Trophoblast cell (in vitro differentiated cells and primary cell): ENCODE results near the gene LHPP.

ENCODE experiments used
- DNase-seq, 2 donors: peaks; one replicate each; pipeline ENCODE4 v3.0.0-alpha.2; 2016
- H2AFZ ChIP-seq: 2 replicates; pipeline ENCODE4 v1.6.1; 2013; ENCODE audit warnings: low read length, moderate library complexity, mild to moderate bottlenecking; ENCODE audit not compliant: insufficient read depth, poor library complexity
- H2AK5ac ChIP-seq: 2 replicates; pipeline ENCODE4 v1.6.1; 2013; ENCODE audit warnings: mild to moderate bottlenecking, low read length
- H2BK120ac ChIP-seq: 2 replicates; pipeline ENCODE4 v1.6.1; 2013; ENCODE audit warnings: low read length, mild to moderate bottlenecking, moderate library complexity; ENCODE audit not compliant: insufficient read depth, poor library complexity
- H2BK12ac ChIP-seq: 2 replicates; pipeline ENCODE4 v1.6.1; 2013; ENCODE audit warnings: mild to moderate bottlenecking, low read length, moderate library complexity
- H2BK5ac ChIP-seq: 2 replicates; pipeline ENCODE4 v1.6.1; 2013; ENCODE audit warnings: low read length, low read depth, moderate library complexity, mild to moderate bottlenecking; ENCODE audit not compliant: poor library complexity
- H3K14ac ChIP-seq: 2 replicates; pipeline ENCODE4 v1.6.1; 2013; ENCODE audit warnings: mild to moderate bottlenecking, low read length
- H3K18ac ChIP-seq: 2 replicates; pipeline ENCODE4 v1.6.1; 2013; ENCODE audit warnings: mild to moderate bottlenecking, low read length
- H3K23ac ChIP-seq: 2 replicates; pipeline ENCODE4 v1.6.1; 2013; ENCODE audit warnings: low read length
- H3K27ac ChIP-seq: 2 replicates; pipeline ENCODE4 v1.5.1; 2013; ENCODE audit warnings: low read depth, mild to moderate bottlenecking, inconsistent platforms, low read length, moderate library complexity
- H3K27me3 ChIP-seq: 2 replicates; pipeline ENCODE4 v1.6.1; 2013; ENCODE audit warnings: inconsistent platforms, mild to moderate bottlenecking, low read length, moderate library complexity; ENCODE audit not compliant: insufficient read depth
- H3K36me3 ChIP-seq, 2 experiments: 1 replicate in 1 of 2; 2 replicates in 1 of 2; pipeline ENCODE4 v1.6.1; 2013; ENCODE audit warnings: low read length in 2 of 2, mild to moderate bottlenecking in 2 of 2, moderate library complexity in 1 of 2; ENCODE audit not compliant: insufficient read depth in 2 of 2, control insufficient read depth in 1 of 2
- H3K4ac ChIP-seq: 2 replicates; pipeline ENCODE4 v1.6.1; 2013; ENCODE audit warnings: low read depth, mild to moderate bottlenecking, low read length, moderate library complexity
- H3K4me1 ChIP-seq, 2 experiments: 1 replicate in 1 of 2; 2 replicates in 1 of 2; pipeline ENCODE4 v1.6.1; 2013; ENCODE audit warnings: low read length in 2 of 2, mild to moderate bottlenecking in 2 of 2, moderate library complexity in 1 of 2; ENCODE audit not compliant: insufficient read depth in 2 of 2, control insufficient read depth in 1 of 2
- H3K4me2 ChIP-seq: 2 replicates; pipeline ENCODE4 v1.6.1; 2013; ENCODE audit warnings: inconsistent platforms, mild to moderate bottlenecking, low read length, moderate library complexity
- H3K4me3 ChIP-seq: 2 replicates; pipeline ENCODE4 v1.5.1; 2013; ENCODE audit warnings: mild to moderate bottlenecking, low read depth, low read length, inconsistent platforms
- H3K79me1 ChIP-seq: one replicate; pipeline ENCODE4 v1.6.1; 2013; ENCODE audit warnings: low read length
- H3K79me2 ChIP-seq: 2 replicates; pipeline ENCODE4 v1.6.1; 2013; ENCODE audit warnings: low read length, mild to moderate bottlenecking; ENCODE audit not compliant: control insufficient read depth, insufficient read depth, poor library complexity
- H3K9ac ChIP-seq: 2 replicates; pipeline ENCODE4 v1.6.1; 2013; ENCODE audit warnings: mild to moderate bottlenecking, low read length
- H3K9me3 ChIP-seq: 2 replicates; pipeline ENCODE4 v1.6.1; 2013; ENCODE audit warnings: low read depth, mild to moderate bottlenecking, control low read depth, inconsistent platforms, low read length; ENCODE audit not compliant: insufficient read depth
- H4K12ac ChIP-seq: 2 replicates; pipeline ENCODE4 v1.6.1; 2013; ENCODE audit warnings: low read depth, mild to moderate bottlenecking, low read length, moderate library complexity
- H4K8ac ChIP-seq: 2 replicates; pipeline ENCODE4 v1.6.1; 2013; ENCODE audit warnings: low read depth, mild to moderate bottlenecking, low read length, moderate library complexity
- H4K91ac ChIP-seq: one replicate; pipeline ENCODE4 v1.6.1; 2013; ENCODE audit warnings: low read depth, mild to moderate bottlenecking, low read length, moderate library complexity
- WGBS: extraction: QIAGEN DNeasy Blood & Tissue Kit; methylation state at CpG from one replicate; pipeline ENCODE4 v1.1.7; 2013; ENCODE audit warnings: missing lambda C conversion rate; ENCODE audit not compliant: insufficient read length, insufficient coverage; ENCODE audit errors: extremely low coverage; 5-methylcytosine and 5-hydroxymethylcytosine counted together

Gene LHPP

DNA sequence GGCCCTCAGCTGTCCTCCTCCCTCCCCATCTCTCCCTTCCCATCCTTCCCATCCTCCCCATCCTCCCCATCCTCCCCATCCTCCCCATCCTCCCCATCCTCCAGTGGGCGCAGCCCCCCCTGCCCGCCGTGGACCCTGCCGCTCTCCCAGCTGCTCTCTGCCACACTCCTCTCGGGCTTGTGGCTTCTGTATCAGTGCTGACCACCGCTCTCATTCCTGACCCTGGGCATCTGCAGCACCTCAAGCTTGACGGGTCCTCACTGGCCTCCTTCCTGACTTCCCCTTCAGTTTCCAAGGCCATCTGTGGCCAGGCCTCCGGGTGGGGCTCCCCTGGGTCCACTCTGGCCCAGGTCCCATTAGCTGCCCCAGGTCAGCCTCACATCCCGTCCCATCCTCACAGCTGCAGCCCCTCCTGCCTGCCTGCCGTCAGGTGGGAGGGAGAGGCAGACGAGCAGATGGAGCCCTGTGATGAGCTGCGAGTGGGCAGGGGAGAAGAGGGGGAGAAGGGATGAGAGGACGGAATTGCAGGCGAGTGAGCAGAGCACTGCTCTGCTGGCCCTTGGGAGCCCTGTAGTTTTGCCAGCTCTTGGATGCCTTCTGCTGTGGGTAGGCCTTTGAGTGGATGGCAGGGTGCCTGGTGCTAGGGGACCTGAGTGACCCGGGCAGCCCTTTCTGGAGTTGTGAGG, 35.7 kb downstream of the LHPP start:
- H3K4me2 ChIP-seq, result no peak overlapping the region
- H2AK5ac ChIP-seq, result no peak overlapping the region
- no peak overlapping the region for H3K18ac ChIP-seq
- no peak overlapping the region for H3K4me3 ChIP-seq
- H3K23ac ChIP-seq, result no peak overlapping the region
- H4K91ac ChIP-seq, result no peak overlapping the region
- H3K79me2 ChIP-seq, result no peaks in the 10 kb centered on the region
- H3K9me3 ChIP-seq, result no peaks in the 10 kb centered on the region
- no peak overlapping the region for H2BK120ac ChIP-seq
- H4K12ac ChIP-seq, result no peak overlapping the region
- no peak overlapping the region for H2BK5ac ChIP-seq
- no peak overlapping the region for H3K14ac ChIP-seq
- H2BK12ac ChIP-seq, result no peak overlapping the region
- peaks cover 0 to 2% of the 10 kb centered on the region in 2 experiments for H3K36me3 ChIP-seq
- H3K4ac ChIP-seq, result no peak overlapping the region
- peaks cover 5% of the 10 kb centered on the region in 2 experiments for H3K4me1 ChIP-seq
- no peaks in the 10 kb centered on the region for H3K27me3 ChIP-seq
- H4K8ac ChIP-seq, result no peak overlapping the region
- H3K27ac ChIP-seq, result no peak overlapping the region
- H3K79me1 ChIP-seq, result no peaks in the 10 kb centered on the region
- WGBS, result no CpG with 5 or more reads among the region's 15 CpGs
- no peak for DNase-seq
- H2AFZ ChIP-seq, result no peak overlapping the region
- no peak overlapping the region for H3K9ac ChIP-seq

DNA sequence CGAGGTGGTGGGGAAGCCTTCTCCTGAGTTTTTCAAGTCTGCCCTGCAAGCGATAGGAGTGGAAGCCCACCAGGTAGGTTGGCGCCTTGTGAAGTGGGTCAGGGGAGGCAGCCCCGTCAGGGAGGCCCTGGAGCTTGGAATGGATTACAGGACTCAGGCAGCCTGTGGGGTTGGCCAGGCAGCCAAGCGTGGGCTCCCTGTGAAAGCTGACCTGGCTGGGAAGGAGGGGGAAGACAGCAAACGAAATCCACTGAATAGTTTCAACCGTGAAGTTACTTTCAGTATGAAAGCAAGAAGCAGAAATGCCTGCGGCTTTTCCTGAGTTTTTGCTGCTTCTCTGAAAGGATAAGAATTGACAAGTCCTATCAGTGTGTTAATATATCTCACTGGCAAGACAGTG, 36.4 kb downstream of the LHPP start:
- H3K9me3 ChIP-seq, result no peaks in the 10 kb centered on the region
- no peaks in the 10 kb centered on the region for H3K79me2 ChIP-seq
- H4K8ac ChIP-seq, result no peak overlapping the region
- no peak overlapping the region for H3K9ac ChIP-seq
- no peak overlapping the region for H4K12ac ChIP-seq
- no peak overlapping the region for H2BK12ac ChIP-seq
- H3K4me1 ChIP-seq, result peaks cover 5% of the 10 kb centered on the region in 2 experiments
- no peak overlapping the region for H4K91ac ChIP-seq
- no peaks in the 10 kb centered on the region for H3K79me1 ChIP-seq
- no peak overlapping the region for H3K4me2 ChIP-seq
- H3K4ac ChIP-seq, result no peak overlapping the region
- no peak overlapping the region for H3K4me3 ChIP-seq
- no peak overlapping the region for H2BK5ac ChIP-seq
- DNase-seq, result no peak
- H3K36me3 ChIP-seq, result peaks cover 0 to 2% of the 10 kb centered on the region in 2 experiments
- no peak overlapping the region for H3K18ac ChIP-seq
- no peak overlapping the region for H2AFZ ChIP-seq
- H2BK120ac ChIP-seq, result no peak overlapping the region
- H3K27ac ChIP-seq, result no peak overlapping the region
- no peak overlapping the region for H3K14ac ChIP-seq
- H3K27me3 ChIP-seq, result no peaks in the 10 kb centered on the region
- no peak overlapping the region for H2AK5ac ChIP-seq
- H3K23ac ChIP-seq, result no peak overlapping the region
- WGBS, result no CpG with 5 or more reads among the region's 8 CpGs

DNA sequence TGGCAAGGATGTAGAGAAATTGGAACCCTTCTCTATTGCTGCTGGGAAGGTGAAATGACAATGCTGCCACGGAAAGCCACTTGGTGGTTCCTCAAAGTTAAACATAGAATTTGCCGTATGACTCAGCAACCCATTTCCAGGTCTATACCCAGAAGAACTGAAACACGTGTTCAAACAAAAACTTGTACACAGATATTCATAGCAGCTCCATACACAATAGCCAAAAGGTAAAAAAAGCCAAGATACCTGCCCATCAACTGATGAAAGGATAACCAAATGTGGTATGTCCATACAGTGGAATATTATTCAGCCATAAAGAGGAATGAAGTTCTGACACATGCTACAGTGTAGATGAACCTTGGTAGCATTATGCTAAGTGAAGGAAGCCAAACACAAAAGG, 39.1 kb downstream of the LHPP start:
- no peaks in the 10 kb centered on the region for H3K27me3 ChIP-seq
- no peak overlapping the region for H2BK12ac ChIP-seq
- DNase-seq, result no peak
- no peak overlapping the region for H3K4ac ChIP-seq
- no peak overlapping the region for H2AFZ ChIP-seq
- peaks cover 4 to 5% of the 10 kb centered on the region in 2 experiments for H3K4me1 ChIP-seq
- H4K91ac ChIP-seq, result no peak overlapping the region
- H2BK120ac ChIP-seq, result no peak overlapping the region
- H3K27ac ChIP-seq, result no peak overlapping the region
- H3K9me3 ChIP-seq, result no peaks in the 10 kb centered on the region
- H3K9ac ChIP-seq, result no peak overlapping the region
- WGBS, result no CpG with 5 or more reads among the region's 3 CpGs
- H3K4me3 ChIP-seq, result no peak overlapping the region
- no peaks in the 10 kb centered on the region for H3K36me3 ChIP-seq
- no peak overlapping the region for H3K18ac ChIP-seq
- H2BK5ac ChIP-seq, result no peak overlapping the region
- no peaks in the 10 kb centered on the region for H3K79me2 ChIP-seq
- no peak overlapping the region for H3K23ac ChIP-seq
- H4K12ac ChIP-seq, result no peak overlapping the region
- no peak overlapping the region for H3K14ac ChIP-seq
- H4K8ac ChIP-seq, result no peak overlapping the region
- H3K79me1 ChIP-seq, result no peaks in the 10 kb centered on the region
- H2AK5ac ChIP-seq, result no peak overlapping the region
- no peak overlapping the region for H3K4me2 ChIP-seq

DNA sequence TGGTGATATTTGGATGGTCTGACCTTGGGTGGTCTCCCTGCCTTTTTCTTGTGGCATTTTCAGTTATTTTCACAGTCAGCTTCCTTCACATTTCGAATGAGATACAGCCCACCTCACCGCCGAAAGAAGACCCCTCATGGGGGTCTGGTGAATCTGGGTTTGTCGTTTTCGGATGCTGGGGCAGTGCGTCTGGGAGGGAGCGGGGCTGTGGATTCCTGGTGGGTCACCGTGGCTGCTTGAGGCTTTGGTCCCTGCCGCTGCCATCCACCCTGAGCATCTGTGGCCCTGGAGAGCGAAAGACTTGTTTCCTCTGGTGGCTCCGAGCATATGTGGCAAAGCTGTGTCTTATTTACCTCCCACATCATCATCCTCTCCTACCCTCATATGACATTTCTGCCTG, 43.1 kb downstream of the LHPP start:
- H2AK5ac ChIP-seq, result no peak overlapping the region
- H3K9ac ChIP-seq, result no peak overlapping the region
- no peak overlapping the region for H2BK12ac ChIP-seq
- H3K27ac ChIP-seq, result no peak overlapping the region
- H2BK120ac ChIP-seq, result no peak overlapping the region
- no peaks in the 10 kb centered on the region for H3K27me3 ChIP-seq
- H3K14ac ChIP-seq, result no peak overlapping the region
- H4K91ac ChIP-seq, result no peak overlapping the region
- no peak overlapping the region for H3K18ac ChIP-seq
- H2AFZ ChIP-seq, result no peak overlapping the region
- H3K23ac ChIP-seq, result peak overlapping the region; percentile 99
- no peak overlapping the region for H4K8ac ChIP-seq
- H3K4ac ChIP-seq, result no peak overlapping the region
- H3K9me3 ChIP-seq, result no peaks in the 10 kb centered on the region
- H3K79me2 ChIP-seq, result no peaks in the 10 kb centered on the region
- no peak overlapping the region for H3K4me2 ChIP-seq
- no peak overlapping the region for H3K4me3 ChIP-seq
- H3K36me3 ChIP-seq, result no peaks in the 10 kb centered on the region
- no peak overlapping the region for H4K12ac ChIP-seq
- WGBS, result no CpG with 5 or more reads among the region's 11 CpGs
- H3K79me1 ChIP-seq, result no peaks in the 10 kb centered on the region
- DNase-seq, result no peak
- H2BK5ac ChIP-seq, result no peak overlapping the region
- H3K4me1 ChIP-seq, result no peaks in the 10 kb centered on the region
